ENCODE data around the gene GNLY. TPM values are rescaled to one million over a fixed set of nuclear protein-coding genes. Genes with fewer than 3 reads are reported as not detected.

Gene GNLY
- 18.5 TPM for total RNA-seq
- long read RNA-seq, transcript GNLY-212 (2 exons, 723 nt) = major isoform, 10 of 47 reads
- long read RNA-seq, transcript GNLY-201 (5 exons, 846 nt) = minor isoform, 5 of 47 reads
- long read RNA-seq, transcript GNLY-205 (3 exons, 751 nt) = minor isoform, 5 of 47 reads
- long read RNA-seq, partial matches to known transcripts = 5 of 47 reads
- long read RNA-seq, other reads (novel, unspliced or antisense) = 21 of 47 reads

DNA sequence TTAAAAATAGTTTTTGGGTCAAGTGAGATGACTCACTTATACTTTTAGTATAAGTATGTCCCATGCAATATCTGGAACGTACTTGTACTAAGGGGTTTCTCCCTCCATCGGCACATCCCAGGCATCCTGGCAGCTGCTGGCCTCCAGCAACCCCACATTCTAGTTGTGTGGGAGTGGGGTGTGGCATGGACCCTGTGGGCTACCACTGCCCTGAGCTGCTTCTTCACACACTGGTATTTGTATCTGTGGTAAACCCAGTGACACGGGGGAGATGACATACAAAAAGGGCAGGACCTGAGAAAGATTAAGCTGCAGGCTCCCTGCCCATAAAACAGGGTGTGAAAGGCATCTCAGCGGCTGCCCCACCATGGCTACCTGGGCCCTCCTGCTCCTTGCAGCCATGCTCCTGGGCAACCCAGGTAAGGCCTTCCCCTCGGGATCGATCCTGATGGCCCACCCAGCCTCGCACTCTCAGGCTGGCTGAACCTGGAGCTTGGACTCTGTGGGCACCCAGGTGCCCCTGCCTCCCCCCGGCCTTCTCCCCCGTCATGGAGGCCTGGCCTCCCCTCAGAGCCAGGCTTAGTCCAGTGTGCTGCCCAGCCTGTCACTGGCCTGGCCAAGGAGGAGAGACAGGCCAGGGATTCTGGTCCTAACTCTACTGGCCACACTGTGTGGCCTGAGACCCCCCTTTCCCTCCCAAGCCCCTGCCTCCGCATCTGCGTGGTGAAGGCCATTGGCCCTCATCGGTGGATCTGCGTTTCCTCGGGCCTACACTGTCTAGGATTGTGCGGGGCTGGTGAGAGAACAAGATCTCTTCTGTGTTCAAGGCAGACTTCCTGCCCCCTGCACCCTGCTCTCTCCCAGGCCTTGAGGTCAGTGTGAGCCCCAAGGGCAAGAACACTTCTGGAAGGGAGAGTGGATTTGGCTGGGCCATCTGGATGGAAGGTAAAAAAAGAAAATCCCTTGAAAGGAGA lies at the start of gene GNLY:
Gene GNLY (plus strand): TSS at position 307 of the 974 bp plus-strand sequence. CDS start 61 bp downstream, at position 368.
- H3K4me3 ChIP-seq = no peak within 1 kb of the TSS
- H3K36me3 ChIP-seq = no peaks in the 10 kb centered on the region
- ATAC-seq (peak; percentile 18), DNase-seq (no peak)
- no peaks in the 10 kb centered on the region for H3K27me3 ChIP-seq
- H3K27ac ChIP-seq = no peak within 1 kb of the TSS
- H3K4me1 ChIP-seq = no peaks in the 10 kb centered on the region
- no peak for TF ChIP-seq CTCF (IDR thresholded peaks at IDR 0.05)
- intact Hi-C loops (cut with DNase I) = no loop called here
- no peaks in the 10 kb centered on the region for H3K9me3 ChIP-seq

DNA sequence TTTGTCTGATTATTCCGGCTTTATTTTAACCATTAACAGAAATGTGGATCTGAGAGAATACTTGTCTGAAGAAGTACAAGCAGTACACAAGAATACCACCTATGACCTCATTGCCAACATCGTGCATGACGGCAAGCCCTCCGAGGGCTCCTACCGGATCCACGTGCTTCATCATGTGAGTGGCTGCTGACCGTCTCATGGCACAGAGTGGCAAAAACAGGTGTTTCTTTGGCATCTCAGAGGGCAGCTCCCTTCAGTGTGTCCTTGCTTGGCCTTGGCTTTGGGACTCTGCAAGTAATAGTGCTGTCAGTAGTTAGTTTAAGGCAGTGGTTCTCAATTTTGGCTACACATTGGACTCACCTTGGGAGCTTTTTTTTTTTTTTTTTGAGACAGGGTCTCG lies 49.2 kb upstream of the GNLY start:
- Histone ChIP-seq H3K36me3 (peaks cover 100% of the 10 kb centered on the region), H3K4me1 (peaks cover 11% of the 10 kb centered on the region), H3K27ac (no peak overlapping the region), H3K9me3 (no peaks in the 10 kb centered on the region), H3K4me3 (no peak overlapping the region), H3K27me3 (no peaks in the 10 kb centered on the region)
- TF ChIP-seq CTCF (IDR thresholded peaks at IDR 0.05) = no peak
- ATAC-seq (no peak), DNase-seq (no peak)
- intact Hi-C loops (cut with DNase I) = no loop called here

GRCh38 chr2:85646166-85646565 lies 48.0 kb upstream of the GNLY start:
- H3K36me3 ChIP-seq = peaks cover 95% of the 10 kb centered on the region
- no peaks in the 10 kb centered on the region for H3K27me3 ChIP-seq
- peaks cover 11% of the 10 kb centered on the region for H3K4me1 ChIP-seq
- no peaks in the 10 kb centered on the region for H3K9me3 ChIP-seq
- intact Hi-C loops (cut with DNase I) = no loop called here
- DNase-seq (no peak), ATAC-seq (no peak)
- H3K27ac ChIP-seq = peak overlapping the region; percentile 7
- no peak overlapping the region for H3K4me3 ChIP-seq
- TF ChIP-seq CTCF (IDR thresholded peaks at IDR 0.05) = no peak

DNA sequence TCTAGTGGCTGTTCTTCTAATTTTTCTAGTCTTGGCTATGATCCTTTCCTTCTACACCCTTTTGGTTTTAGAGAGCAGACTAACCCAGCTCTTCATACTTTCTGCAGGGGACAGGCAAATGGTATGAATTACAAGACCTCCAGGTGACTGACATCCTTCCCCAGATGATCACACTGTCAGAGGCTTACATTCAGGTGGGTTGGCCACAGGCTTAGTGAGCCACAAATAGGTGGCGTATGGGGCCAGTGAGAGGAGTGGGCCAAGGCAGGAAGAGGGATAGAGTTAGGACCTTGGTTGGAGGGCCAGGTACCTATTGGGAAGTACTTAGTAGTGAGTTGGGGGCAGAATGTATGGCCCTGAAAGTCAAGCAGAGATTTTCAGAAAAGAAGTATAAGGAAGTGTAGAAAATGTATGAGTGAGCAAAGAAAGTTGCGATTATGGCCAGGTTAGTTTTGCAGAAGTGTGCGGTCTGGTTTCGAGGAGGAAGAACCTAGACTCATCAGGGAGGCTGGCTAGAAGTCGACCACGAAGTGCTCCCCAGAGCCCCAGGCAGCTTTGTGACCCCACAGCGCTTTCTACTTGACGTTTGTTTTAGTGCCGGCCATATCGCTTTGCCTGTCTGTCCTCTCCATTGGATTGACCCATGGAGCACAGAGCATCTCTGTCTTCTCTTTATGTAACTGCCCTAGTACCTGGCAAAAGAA lies 46.2 kb upstream of the GNLY start:
- H3K4me1 ChIP-seq = peaks cover 17% of the 10 kb centered on the region
- H3K4me3 ChIP-seq = no peak overlapping the region
- no peaks in the 10 kb centered on the region for H3K27me3 ChIP-seq
- no peaks in the 10 kb centered on the region for H3K9me3 ChIP-seq
- intact Hi-C loops (cut with DNase I) = no loop called here
- ATAC-seq = no peak
- peaks cover 80% of the 10 kb centered on the region for H3K36me3 ChIP-seq
- TF ChIP-seq CTCF (IDR thresholded peaks at IDR 0.05) = no peak
- no peak for DNase-seq
- H3K27ac ChIP-seq = peak overlapping the region; percentile 66

GRCh38 chr2:85648619-85649018 lies 45.5 kb upstream of the GNLY start:
- intact Hi-C loops (cut with DNase I) = no loop called here
- Histone ChIP-seq H3K9me3 (no peaks in the 10 kb centered on the region), H3K4me1 (peaks cover 24% of the 10 kb centered on the region), H3K4me3 (no peak overlapping the region), H3K27ac (peak overlapping the region; percentile 66), H3K27me3 (no peaks in the 10 kb centered on the region), H3K36me3 (peaks cover 74% of the 10 kb centered on the region)
- DNase-seq (no peak), ATAC-seq (peak; percentile 33)
- TF ChIP-seq CTCF (IDR thresholded peaks at IDR 0.05) = peak; percentile 49

Data from upper lobe of right lung (tissue), 1 donor.